ENCODE data around the gene TMEM170B. TPM values are rescaled to one million over a fixed set of nuclear protein-coding genes. Genes with fewer than 3 reads are reported as not detected.

The TMEM170B gene
- total and polyA plus RNA-seq, 2 of the 8 experiments (the other 6 are each of a cell fraction or from before 2014, with no cell fraction given), result 0.80 to 4.3 TPM

GRCh38 chr6:11608600-11609323 is 71.2 kb downstream of the TMEM170B start (continued):
- TF ChIP-seq RXRA (IDR thresholded peaks at IDR 0.05; ENCODE audit: insufficient read depth, low read depth, low read length) (no peak), SIRT6 (IDR thresholded peaks at IDR 0.05; ENCODE audit: low read length) (no peak), JUND (IDR thresholded peaks at IDR 0.05; ENCODE audit: low read length) (no peak), NANOG (IDR thresholded peaks at IDR 0.05; ENCODE audit: insufficient read depth, low read depth, low read length, poor library complexity, severe bottlenecking) (no peak), MAFK (IDR thresholded peaks at IDR 0.05; ENCODE audit: low read depth, low read length) (no peak), KDM5A (IDR thresholded peaks at IDR 0.05; ENCODE audit: low read length) (no peak), YY1 (IDR thresholded peaks at IDR 0.05; ENCODE audit: low read depth, low read length) (no peak), RBBP5 (IDR thresholded peaks at IDR 0.05; ENCODE audit: borderline replicate concordance, low read depth, low read length) (no peak), CTBP2 (IDR thresholded peaks at IDR 0.05; ENCODE audit: borderline replicate concordance, insufficient read depth, insufficient read length, low read length) (no peak), GTF2F1 (IDR thresholded peaks at IDR 0.05; ENCODE audit: borderline replicate concordance, low read depth, low read length) (no peak)
